HUES64 (cell line): Measurements from ENCODE around the gene MITF.
"Not testable (repeated sequence)": the region's sequence is repeated elsewhere in the genome, so short reads cannot be mapped to it uniquely, and the experiment has no call there.

Source experiments
- H3K27ac ChIP-seq: 2 replicates; pipeline ENCODE4 v1.7.0; 2013; ENCODE audit warnings: low read depth, low read length, inconsistent platforms
- H3K27me3 ChIP-seq: 2 replicates; pipeline ENCODE4 v1.6.1; 2013; ENCODE audit warnings: mild to moderate bottlenecking, low read length; ENCODE audit not compliant: insufficient read depth
- H3K36me3 ChIP-seq: 2 replicates; pipeline ENCODE4 v1.6.1; 2013; ENCODE audit warnings: mild to moderate bottlenecking, low read length; ENCODE audit not compliant: insufficient read depth
- H3K4me1 ChIP-seq: 2 replicates; pipeline ENCODE4 v1.6.1; 2013; ENCODE audit warnings: mild to moderate bottlenecking, low read length, moderate library complexity; ENCODE audit not compliant: insufficient read depth
- H3K4me3 ChIP-seq: 2 replicates; pipeline ENCODE4 v1.5.1; 2013; ENCODE audit warnings: mild to moderate bottlenecking, low read length, moderate library complexity
- H3K9ac ChIP-seq: 2 replicates; pipeline ENCODE4 v1.6.1; 2013; ENCODE audit warnings: mild to moderate bottlenecking, low read depth, low read length
- H3K9me3 ChIP-seq: 2 replicates; pipeline ENCODE4 v1.6.1; 2013; ENCODE audit warnings: low read depth, low read length; ENCODE audit not compliant: insufficient read depth
- WGBS: fragments of 150-250, 120-280 bp; methylation state at CpG from one replicate; pipeline ENCODE4 v1.1.7; 2013; ENCODE audit warnings: missing lambda C conversion rate; 5-methylcytosine and 5-hydroxymethylcytosine counted together

Gene MITF

DNA sequence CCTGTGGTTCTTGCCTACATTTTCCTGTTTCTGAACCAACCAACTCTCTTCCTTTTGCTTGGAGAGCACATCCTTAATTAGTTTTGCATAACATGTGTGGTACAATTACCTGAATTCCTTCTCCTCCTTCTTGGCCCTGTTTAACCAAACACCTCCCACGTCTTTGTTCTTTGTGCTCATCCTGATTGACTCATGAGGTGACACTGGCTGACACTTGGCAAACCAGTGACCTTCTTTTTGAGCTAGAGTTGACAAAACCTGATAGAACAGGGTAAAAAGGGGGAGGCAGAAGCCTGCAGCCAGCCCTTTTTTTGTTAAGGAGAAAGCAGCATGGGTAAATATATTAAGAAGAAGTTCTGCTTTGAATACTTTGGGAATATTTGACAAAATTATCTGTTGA is 161.1 kb downstream of the MITF start:
- 76% methylated on average over 1 of the region's 1 CpG for WGBS
- Histone ChIP-seq H3K9me3 (no peaks in the 10 kb centered on the region), H3K27ac (no peak overlapping the region), H3K4me1 (no peaks in the 10 kb centered on the region), H3K9ac (no peak overlapping the region), H3K36me3 (no peaks in the 10 kb centered on the region), H3K4me3 (no peak overlapping the region), H3K27me3 (peaks cover 7% of the 10 kb centered on the region; the same call in 1 of the 2 replicates)

DNA sequence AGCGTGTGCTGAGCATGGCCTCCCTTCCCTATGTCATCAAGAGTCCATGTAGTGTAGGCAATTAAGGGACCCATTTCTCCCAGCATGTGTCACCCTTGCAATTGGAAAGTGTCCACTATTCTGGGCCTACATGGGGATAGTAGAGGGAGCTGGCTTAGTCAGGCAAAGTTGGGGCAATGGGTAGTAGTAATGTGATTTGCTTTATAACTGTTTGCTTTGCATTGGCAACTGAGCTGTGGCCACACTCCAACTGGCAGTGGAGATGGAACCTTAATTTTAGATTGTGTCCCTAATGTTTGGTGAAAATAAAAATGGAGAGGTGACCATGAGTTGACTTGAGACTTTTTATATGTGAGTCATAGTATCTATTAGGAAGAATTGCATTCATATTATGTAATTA is 162.5 kb downstream of the MITF start:
- 100% methylated on average over 1 of the region's 1 CpG for WGBS
- Histone ChIP-seq H3K9me3 (no peaks in the 10 kb centered on the region), H3K9ac (no peak overlapping the region), H3K4me1 (no peaks in the 10 kb centered on the region), H3K27me3 (peaks cover 2% of the 10 kb centered on the region; the same call in 1 of the 2 replicates), H3K36me3 (no peaks in the 10 kb centered on the region), H3K4me3 (no peak overlapping the region), H3K27ac (no peak overlapping the region)

- 100% methylated on average over 1 of the region's 1 CpG for WGBS
- H3K27ac ChIP-seq = no peak overlapping the region
- H3K36me3 ChIP-seq = no peaks in the 10 kb centered on the region
- no peaks in the 10 kb centered on the region for H3K9me3 ChIP-seq
- H3K27me3 ChIP-seq = no peaks in the 10 kb centered on the region
- H3K9ac ChIP-seq = no peak overlapping the region
- no peak overlapping the region for H3K4me3 ChIP-seq
- no peaks in the 10 kb centered on the region for H3K4me1 ChIP-seq
These were observed 163.1 kb downstream of the MITF start for GRCh38 chr3:69902386-69902785.

GRCh38 chr3:69906351-69906966 is 167.2 kb downstream of the MITF start:
- Histone ChIP-seq H3K4me3 (no peak overlapping the region), H3K27me3 (no peaks in the 10 kb centered on the region), H3K9ac (no peak overlapping the region), H3K4me1 (no peaks in the 10 kb centered on the region), H3K9me3 (peaks cover 6% of the 10 kb centered on the region), H3K27ac (no peak overlapping the region), H3K36me3 (no peaks in the 10 kb centered on the region)
- 89% methylated on average over 1 of the region's 2 CpGs for WGBS

DNA sequence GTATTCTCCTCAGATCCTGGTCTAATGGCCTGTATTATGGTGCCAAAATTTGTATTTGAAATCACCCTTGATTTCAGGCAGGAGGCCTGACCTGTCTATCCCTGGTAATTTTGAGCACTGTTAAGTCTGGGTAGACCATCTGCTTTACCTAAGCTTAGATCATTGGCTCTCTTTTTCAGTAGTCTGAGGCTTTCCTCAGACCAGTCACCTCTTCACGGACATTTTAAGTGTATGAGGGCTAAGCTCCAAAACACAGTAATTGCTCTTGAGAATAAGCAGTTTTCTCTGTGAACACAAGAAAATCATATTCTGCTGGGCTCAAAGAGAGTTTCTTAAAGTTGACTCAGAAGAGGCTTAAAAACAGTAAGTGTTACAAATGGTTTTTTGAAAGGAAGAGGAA is 168.3 kb downstream of the MITF start:
- peaks cover 6% of the 10 kb centered on the region for H3K9me3 ChIP-seq
- no peak overlapping the region for H3K27ac ChIP-seq
- H3K4me3 ChIP-seq = no peak overlapping the region
- H3K9ac ChIP-seq = no peak overlapping the region
- H3K36me3 ChIP-seq = no peaks in the 10 kb centered on the region
- no peaks in the 10 kb centered on the region for H3K27me3 ChIP-seq
- H3K4me1 ChIP-seq = no peaks in the 10 kb centered on the region
- 100% methylated on average over 1 of the region's 1 CpG for WGBS

DNA sequence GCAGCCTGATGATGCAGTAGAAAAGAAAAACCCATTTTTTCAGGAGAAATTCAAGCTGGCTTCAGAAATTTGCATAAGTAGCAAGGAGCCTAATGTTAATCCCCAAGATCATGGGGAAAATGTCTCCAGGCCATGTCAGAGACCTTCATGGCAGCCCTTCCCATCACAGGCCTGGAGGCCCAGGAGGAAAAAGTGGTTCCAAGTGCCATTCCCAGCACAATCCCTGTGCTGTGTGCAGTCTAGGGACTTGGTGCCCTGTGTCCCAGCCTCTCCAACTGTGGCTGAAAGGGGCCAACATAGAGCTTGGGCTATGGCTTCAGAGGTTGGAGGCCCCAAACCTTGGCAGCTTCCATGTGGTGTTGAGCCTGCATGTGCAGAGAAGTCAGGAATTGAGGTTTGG is 170.6 kb downstream of the MITF start:
- H3K27ac ChIP-seq, H3K36me3 ChIP-seq, H3K9ac ChIP-seq, H3K27me3 ChIP-seq, H3K4me3 ChIP-seq, H3K4me1 ChIP-seq, H3K9me3 ChIP-seq: not testable (repeated sequence)

DNA sequence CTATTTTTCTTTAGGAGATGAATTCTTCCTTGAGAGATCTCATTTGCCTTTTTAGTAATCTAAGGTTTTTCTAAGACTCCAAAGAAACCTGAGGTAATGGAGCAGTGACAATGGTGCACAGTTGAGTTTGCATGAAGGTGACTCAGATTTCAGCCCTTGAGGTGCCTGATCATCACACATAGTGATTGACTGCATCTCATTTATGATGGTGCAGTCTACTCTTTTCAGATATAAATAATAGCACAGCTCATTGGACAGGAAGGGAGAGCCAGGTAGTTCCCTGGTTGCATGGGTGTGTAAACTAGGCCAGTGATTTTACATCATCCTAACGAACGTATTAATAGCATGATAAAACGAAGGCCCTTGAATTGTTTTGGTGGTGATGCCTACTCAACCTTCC is 174.2 kb downstream of the MITF start:
- no peak overlapping the region for H3K9ac ChIP-seq
- no peak overlapping the region for H3K27ac ChIP-seq
- no peaks in the 10 kb centered on the region for H3K27me3 ChIP-seq
- peaks cover 6% of the 10 kb centered on the region for H3K9me3 ChIP-seq
- H3K4me3 ChIP-seq = no peak overlapping the region
- H3K4me1 ChIP-seq = no peaks in the 10 kb centered on the region
- 97% methylated on average over 3 of the region's 3 CpGs for WGBS
- H3K36me3 ChIP-seq = no peaks in the 10 kb centered on the region

DNA sequence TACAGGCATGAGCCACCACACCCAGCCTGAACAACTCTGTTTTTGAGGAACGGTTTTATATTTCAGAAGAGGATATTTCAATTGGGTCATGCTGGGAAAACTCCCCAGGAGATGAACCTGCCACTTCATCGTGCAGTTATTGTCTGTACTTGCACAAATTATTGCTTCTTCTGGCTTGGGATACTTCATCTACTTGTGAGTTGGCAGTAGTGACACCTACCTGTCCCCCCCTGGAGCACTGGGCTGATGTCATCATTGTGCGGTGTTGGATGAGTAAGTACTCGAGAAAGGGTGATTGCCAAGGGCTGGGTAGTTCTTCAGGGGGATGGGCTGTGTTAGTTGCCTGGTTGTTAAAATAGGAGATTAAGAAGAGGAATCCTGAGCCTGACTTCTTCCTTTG is 175.1 kb downstream of the MITF start:
- Histone ChIP-seq H3K36me3 (no peaks in the 10 kb centered on the region), H3K27me3 (no peaks in the 10 kb centered on the region), H3K27ac (no peak overlapping the region), H3K4me1 (no peaks in the 10 kb centered on the region), H3K4me3 (no peak overlapping the region), H3K9me3 (peaks cover 6% of the 10 kb centered on the region), H3K9ac (no peak overlapping the region)
- WGBS = 96% methylated on average over 4 of the region's 4 CpGs

- H3K36me3 ChIP-seq = no peaks in the 10 kb centered on the region
- H3K9me3 ChIP-seq = no peaks in the 10 kb centered on the region; the same call in 1 of the 2 replicates
- no peaks in the 10 kb centered on the region for H3K4me1 ChIP-seq
- H3K27ac ChIP-seq = no peak overlapping the region
- no peaks in the 10 kb centered on the region for H3K27me3 ChIP-seq
- no peak overlapping the region for H3K4me3 ChIP-seq
- no peak overlapping the region for H3K9ac ChIP-seq
These were observed 176.5 kb downstream of the MITF start for GRCh38 chr3:69915726-69916125.

- H3K4me1 ChIP-seq, H3K9ac ChIP-seq, H3K36me3 ChIP-seq, H3K27me3 ChIP-seq, H3K4me3 ChIP-seq, H3K27ac ChIP-seq, H3K9me3 ChIP-seq: not testable (repeated sequence)
- WGBS = 50% methylated on average over 10 of the region's 10 CpGs
These were observed 180.7 kb downstream of the MITF start for GRCh38 chr3:69920009-69920408.

GRCh38 chr3:69921651-69922050 is 182.4 kb downstream of the MITF start:
- H3K9ac ChIP-seq = no peak overlapping the region
- H3K4me1 ChIP-seq = no peaks in the 10 kb centered on the region
- H3K27ac ChIP-seq = no peak overlapping the region
- no peaks in the 10 kb centered on the region for H3K36me3 ChIP-seq
- 96% methylated on average over 6 of the region's 6 CpGs for whole genome bisulfite sequencing
- no peaks in the 10 kb centered on the region for H3K9me3 ChIP-seq
- no peak overlapping the region for H3K4me3 ChIP-seq
- H3K27me3 ChIP-seq = no peaks in the 10 kb centered on the region

DNA sequence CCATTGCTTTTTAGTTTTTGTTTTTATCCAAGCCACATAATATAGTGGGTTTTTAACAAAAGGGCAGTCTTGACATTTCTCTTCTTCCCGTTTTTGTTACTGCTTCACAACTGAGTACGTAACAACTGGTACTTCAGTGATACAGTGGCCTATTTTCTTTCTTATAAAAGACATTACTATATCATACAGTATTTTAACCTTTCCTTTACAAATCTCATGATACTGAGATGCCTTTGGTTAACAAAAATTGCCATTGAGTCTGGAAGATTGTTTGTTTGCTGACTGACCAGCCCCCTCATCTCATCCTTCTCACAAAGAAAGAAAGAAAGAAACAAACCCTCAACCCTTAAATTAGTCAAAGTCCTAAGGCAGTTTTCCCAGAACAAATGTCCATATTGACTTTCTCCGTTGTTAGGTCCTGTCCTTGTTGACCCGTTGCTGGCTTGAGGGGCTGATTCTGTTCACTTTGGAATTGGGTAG is 183.3 kb downstream of the MITF start:
- no peak overlapping the region for H3K9ac ChIP-seq
- WGBS = 95% methylated on average over 4 of the region's 4 CpGs
- no peaks in the 10 kb centered on the region for H3K36me3 ChIP-seq
- H3K9me3 ChIP-seq = no peaks in the 10 kb centered on the region
- H3K27me3 ChIP-seq = no peaks in the 10 kb centered on the region
- H3K4me3 ChIP-seq = no peak overlapping the region
- H3K27ac ChIP-seq = no peak overlapping the region
- H3K4me1 ChIP-seq = no peaks in the 10 kb centered on the region
